Neural cell (in vitro differentiated cells): ENCODE measurements around the gene TENT4B. TPM values are rescaled to one million over a fixed set of nuclear protein-coding genes. Genes with fewer than 3 reads are reported as not detected.

Experiments used
- H2AFZ ChIP-seq: fragments of 200-600, 300-800 bp; sonication (generic), shearing (Covaris generic); 2 replicates; pipeline ENCODE4 v1.6.0; 2014; ENCODE audit warnings: low read depth, mild to moderate bottlenecking, antibody characterized with exemption, low read length, moderate library complexity
- H3F3A ChIP-seq: fragments of 200-600 bp; shearing (Covaris generic); 2 replicates; pipeline ENCODE4 v1.6.1; 2016; ENCODE audit warnings: mild to moderate bottlenecking, moderate library complexity, mixed read lengths, antibody characterized with exemption, low read length; ENCODE audit not compliant: insufficient read depth, poor library complexity, severe bottlenecking
- H3K27ac ChIP-seq: fragments of 200-600, 300-800 bp; sonication (generic), shearing (Covaris generic); 2 replicates; pipeline ENCODE4 v1.5.1; 2014; ENCODE audit warnings: mild to moderate bottlenecking, low read length, moderate library complexity
- H3K27me3 ChIP-seq: fragments of 300-800, 200-600 bp; sonication (generic), shearing (Covaris generic); 2 replicates; pipeline ENCODE4 v1.6.0; 2014; ENCODE audit warnings: mild to moderate bottlenecking, low read depth, low read length, moderate library complexity; ENCODE audit not compliant: insufficient read depth
- H3K36me3 ChIP-seq: fragments of 300-800, 200-600 bp; sonication (generic), shearing (Covaris generic); 2 replicates; pipeline ENCODE4 v1.5.1; 2014; ENCODE audit warnings: mild to moderate bottlenecking, antibody characterized with exemption, low read length, moderate library complexity; ENCODE audit not compliant: insufficient read depth
- H3K4me2 ChIP-seq: fragments of 300-800, 200-600 bp; sonication (generic), shearing (Covaris generic); 2 replicates; pipeline ENCODE4 v1.6.0; 2014; ENCODE audit warnings: mild to moderate bottlenecking, low read length
- H3K4me3 ChIP-seq: fragments of 300-800, 200-600 bp; sonication (generic), shearing (Covaris generic); 2 replicates; pipeline ENCODE4 v1.5.1; 2014; ENCODE audit warnings: mild to moderate bottlenecking, low read length, moderate library complexity
- H3K79me2 ChIP-seq: fragments of 200-600 bp; shearing (Covaris generic); replicated peaks from 2 replicates; pipeline ENCODE4 v1.6.0; 2014; ENCODE audit warnings: mild to moderate bottlenecking, low read length, moderate library complexity; ENCODE audit not compliant: insufficient read depth
- H3K9ac ChIP-seq: fragments of 300-800, 200-600 bp; sonication (generic), shearing (Covaris generic); 2 replicates; pipeline ENCODE4 v1.6.1; 2016; ENCODE audit warnings: mild to moderate bottlenecking, low read length, mixed read lengths
- H3K9me2 ChIP-seq: fragments of 200-600 bp; shearing (Covaris generic); 2 replicates; pipeline ENCODE4 v1.6.1; 2016; ENCODE audit warnings: mild to moderate bottlenecking, low read length, mixed read lengths; ENCODE audit not compliant: insufficient read depth
- H3K9me3 ChIP-seq: fragments of 200-600, 300-800 bp; sonication (generic), shearing (Covaris generic); 2 replicates; pipeline ENCODE4 v1.6.1; 2016; ENCODE audit warnings: mild to moderate bottlenecking, mixed run types, low read length, moderate library complexity, mixed read lengths
- H4K20me1 ChIP-seq: fragments of 200-600 bp; shearing (Covaris generic); 2 replicates; pipeline ENCODE4 v1.6.1; 2016; ENCODE audit warnings: mild to moderate bottlenecking, mixed run types; ENCODE audit not compliant: insufficient read depth
- CTCF ChIP-seq: fragments of 450-650 bp; IDR thresholded peaks from 2 replicates; pipeline ENCODE4 v1.5.1; 2014; ENCODE audit warnings: antibody characterized with exemption, mild to moderate bottlenecking, moderate library complexity; ENCODE audit not compliant: poor library complexity, severe bottlenecking
- EP300 ChIP-seq: fragments of 450-650 bp; conservative IDR thresholded peaks from 2 replicates; pipeline ENCODE4 v1.6.1; 2014; ENCODE audit warnings: antibody characterized with exemption, mild to moderate bottlenecking, moderate library complexity; ENCODE audit not compliant: poor library complexity, severe bottlenecking
- EZH2 ChIP-seq: fragments of 200-600, 300-800 bp; shearing (Covaris generic), sonication (generic); IDR thresholded peaks from 2 replicates; pipeline ENCODE4 v1.6.1; 2014; ENCODE audit warnings: antibody characterized with exemption, low read length, borderline replicate concordance, mild to moderate bottlenecking; ENCODE audit not compliant: insufficient read depth, poor library complexity, severe bottlenecking
- MXI1 ChIP-seq: fragments of 450-650 bp; conservative IDR thresholded peaks from 2 replicates; pipeline ENCODE4 v1.6.1; 2014; ENCODE audit warnings: antibody characterized with exemption, mild to moderate bottlenecking; ENCODE audit not compliant: poor library complexity, severe bottlenecking
- POLR2AphosphoS5 ChIP-seq: IDR thresholded peaks from 2 replicates; pipeline ENCODE4 v1.6.1; 2012
- RAD21 ChIP-seq: fragments of 450-650 bp; conservative IDR thresholded peaks from 2 replicates; pipeline ENCODE4 v1.6.1; 2014; ENCODE audit warnings: antibody characterized with exemption, mild to moderate bottlenecking, moderate library complexity
- REST ChIP-seq: IDR thresholded peaks from 2 replicates; pipeline ENCODE4 v1.6.1; 2012; ENCODE audit warnings: borderline replicate concordance
- SMC3 ChIP-seq: fragments of 450-650 bp; conservative IDR thresholded peaks from 2 replicates; pipeline ENCODE4 v1.6.1; 2014; ENCODE audit warnings: antibody characterized with exemption, mild to moderate bottlenecking, moderate library complexity; ENCODE audit not compliant: poor library complexity
- TAF1 ChIP-seq: IDR thresholded peaks from 2 replicates; pipeline ENCODE4 v1.6.1; 2012; ENCODE audit warnings: low read depth
- polyA plus RNA-seq: library from polyadenylated mRNA; depleted of rRNA; stranded (reverse); fragments of >200 nt; gene quantifications from 2 replicates; pipeline ENCODE4 v1.2.3, GENCODE V29; 2014

TENT4B gene
- polyA plus RNA-seq, 1 donor from 2014 or later, result 16.9 TPM

- no peak overlapping the region for H3K4me3 ChIP-seq
- TF ChIP-seq POLR2AphosphoS5, result no peak
- no peaks in the 10 kb centered on the region for H3K36me3 ChIP-seq
- no peak overlapping the region for H3K4me2 ChIP-seq
- no peak overlapping the region for H2AFZ ChIP-seq
- no peak overlapping the region for H3K27ac ChIP-seq
- no peaks in the 10 kb centered on the region for H3K27me3 ChIP-seq
- H3K79me2 ChIP-seq, result no peaks in the 10 kb centered on the region
- H3K9me3 ChIP-seq, result no peaks in the 10 kb centered on the region
- H3K9me2 ChIP-seq, result no peaks in the 10 kb centered on the region
- no peaks in the 10 kb centered on the region for H4K20me1 ChIP-seq
- H3K9ac ChIP-seq, result no peak overlapping the region
- H3F3A ChIP-seq, result no peaks in the 10 kb centered on the region
These were observed 19.9 kb upstream of the TENT4B start for GRCh38 chr16:50133214-50133613.

- H3K9me2 ChIP-seq, result no peaks in the 10 kb centered on the region
- H3K9me3 ChIP-seq, result no peaks in the 10 kb centered on the region
- no peaks in the 10 kb centered on the region for H3K27me3 ChIP-seq
- no peaks in the 10 kb centered on the region for H4K20me1 ChIP-seq
- no peak overlapping the region for H3K4me3 ChIP-seq
- no peak overlapping the region for H2AFZ ChIP-seq
- TF ChIP-seq MXI1 (no peak), TAF1 (no peak), EZH2 (no peak), EP300 (no peak), REST (no peak), SMC3 (no peak), RAD21 (no peak), POLR2AphosphoS5 (no peak), CTCF (no peak)
- no peaks in the 10 kb centered on the region for H3K36me3 ChIP-seq
- no peak overlapping the region for H3K4me2 ChIP-seq
- H3K79me2 ChIP-seq, result no peaks in the 10 kb centered on the region
- no peaks in the 10 kb centered on the region for H3F3A ChIP-seq
- H3K27ac ChIP-seq, result no peak overlapping the region
- no peak overlapping the region for H3K9ac ChIP-seq
These were observed 16.7 kb upstream of the TENT4B start for GRCh38 chr16:50136399-50136798.

GRCh38 chr16:50137268-50137667 is 15.8 kb upstream of the TENT4B start:
- no peaks in the 10 kb centered on the region for H3K27me3 ChIP-seq
- no peaks in the 10 kb centered on the region for H3K9me2 ChIP-seq
- no peaks in the 10 kb centered on the region for H3F3A ChIP-seq
- TF ChIP-seq SMC3 (no peak), EP300 (no peak), MXI1 (no peak), TAF1 (no peak), CTCF (no peak), RAD21 (no peak), POLR2AphosphoS5 (no peak), EZH2 (no peak), REST (no peak)
- no peak overlapping the region for H2AFZ ChIP-seq
- H3K4me2 ChIP-seq, result no peak overlapping the region
- no peaks in the 10 kb centered on the region for H3K9me3 ChIP-seq
- no peaks in the 10 kb centered on the region for H3K36me3 ChIP-seq
- H3K9ac ChIP-seq, result no peak overlapping the region
- no peak overlapping the region for H3K4me3 ChIP-seq
- H4K20me1 ChIP-seq, result no peaks in the 10 kb centered on the region
- no peaks in the 10 kb centered on the region for H3K79me2 ChIP-seq
- no peak overlapping the region for H3K27ac ChIP-seq
